B cell (primary cell): Measurements from ENCODE around the gene NRL.

Experiments used
- CTCF ChIP-seq: fragments of 200-600 bp; IDR thresholded peaks from one replicate; pipeline ENCODE4 v1.8.0; 2022; ENCODE audit warnings: antibody characterized with exemption, mild to moderate bottlenecking
- EZH2 ChIP-seq: IDR thresholded peaks from 2 replicates; pipeline ENCODE4 v1.6.1; 2012; ENCODE audit warnings: borderline replicate concordance, low read depth, mild to moderate bottlenecking, moderate library complexity, low read length; ENCODE audit not compliant: insufficient read depth, poor library complexity, severe bottlenecking

- TF ChIP-seq CTCF (no peak), EZH2 (no peak)
Measured at GRCh38 chr14:24083462-24083861, 31.3 kb downstream of the NRL start.
